Hepatocyte (in vitro differentiated cells): Measurements from ENCODE around the gene RABIF. TPM values are rescaled to one million over a fixed set of nuclear protein-coding genes. Genes with fewer than 3 reads are reported as not detected.

Experiments
- DNase-seq: peaks from one replicate; pipeline ENCODE4 v3.0.0-alpha.2; 2016; ENCODE audit warnings: low spot score
- H2AFZ ChIP-seq: fragments of 200-600 bp; sonication (generic); 2 replicates; pipeline ENCODE4 v1.6.0; 2016; ENCODE audit warnings: antibody characterized with exemption, mild to moderate bottlenecking
- H3K27ac ChIP-seq: fragments of 200-600 bp; sonication (generic); 2 replicates; pipeline ENCODE4 v1.5.1; 2016; ENCODE audit warnings: mild to moderate bottlenecking
- H3K27me3 ChIP-seq: fragments of 200-600 bp; sonication (generic); 2 replicates; pipeline ENCODE4 v1.6.1; 2016
- H3K36me3 ChIP-seq: fragments of 200-600 bp; sonication (generic); replicated peaks from 2 replicates; pipeline ENCODE4 v1.5.1; 2016; ENCODE audit warnings: low read depth; ENCODE audit not compliant: insufficient read depth
- H3K4me1 ChIP-seq: fragments of 200-600 bp; sonication (generic); 2 replicates; pipeline ENCODE4 v1.5.1; 2016; ENCODE audit warnings: mild to moderate bottlenecking, moderate library complexity; ENCODE audit not compliant: insufficient read depth
- H3K4me2 ChIP-seq: fragments of 200-600 bp; sonication (generic); 2 replicates; pipeline ENCODE4 v1.6.0; 2016
- H3K4me3 ChIP-seq: fragments of 200-600 bp; sonication (generic); 2 replicates; pipeline ENCODE4 v1.5.1; 2016; ENCODE audit warnings: mild to moderate bottlenecking
- H3K79me2 ChIP-seq: fragments of 200-600 bp; sonication (generic); 2 replicates; pipeline ENCODE4 v1.6.0; 2017; ENCODE audit warnings: mild to moderate bottlenecking
- H3K9me2 ChIP-seq: fragments of 200-600 bp; sonication (generic); replicated peaks from 2 replicates; pipeline ENCODE4 v1.6.0; 2017; ENCODE audit warnings: mild to moderate bottlenecking; ENCODE audit not compliant: insufficient read depth
- H3K9me3 ChIP-seq: fragments of 200-600 bp; sonication (generic); 2 replicates; pipeline ENCODE4 v1.5.1; 2016; ENCODE audit warnings: low read depth, mild to moderate bottlenecking
- H4K20me1 ChIP-seq: fragments of 200-600 bp; sonication (generic); 2 replicates; pipeline ENCODE4 v1.6.0; 2016; ENCODE audit warnings: mild to moderate bottlenecking; ENCODE audit not compliant: insufficient read depth, poor library complexity, severe bottlenecking
- EZH2 ChIP-seq: fragments of 200-600 bp; sonication (generic); IDR thresholded peaks from 2 replicates; pipeline ENCODE4 v1.6.1; 2016; ENCODE audit warnings: antibody characterized with exemption, mild to moderate bottlenecking, borderline replicate concordance
- EZH2phosphoT487 ChIP-seq: fragments of 200-600 bp; sonication (generic); IDR thresholded peaks from one replicate; pipeline ENCODE4 v1.6.1; 2018; ENCODE audit warnings: antibody characterized with exemption, mild to moderate bottlenecking, low read depth, moderate library complexity; ENCODE audit not compliant: unreplicated experiment, severe bottlenecking
- WGBS: methylation state at CpG from one replicate; pipeline ENCODE4 v1.1.6; 2016; ENCODE audit warnings: low lambda C conversion rate; ENCODE audit errors: missing lambda C conversion rate; 5-methylcytosine and 5-hydroxymethylcytosine counted together
- polyA plus RNA-seq: library from polyadenylated mRNA; unstranded; fragments of >200 nt; fragmentation: Nextera tagmentation; extraction: Ambion mirVana; gene quantifications from 2 replicates; pipeline ENCODE4 v1.2.1, GENCODE V29; 2016
- total RNA-seq: library from RNA; depleted of rRNA; stranded (reverse); fragments of >200 nt; gene quantifications from 2 replicates; pipeline ENCODE4 v1.2.3, GENCODE V29; 2014
- TF ChIP-seq, protein P1 (sequence below): fragments of 200-600 bp; sonication (generic); IDR thresholded peaks from 2 replicates; pipeline ENCODE4 v1.5.1; 2016; ENCODE audit warnings: antibody characterized with exemption, mild to moderate bottlenecking; ENCODE audit not compliant: poor library complexity

The RABIF gene
- total and polyA plus RNA-seq, 2 experiments from 2014 or later, result 6.1 to 13.6 TPM

DNA sequence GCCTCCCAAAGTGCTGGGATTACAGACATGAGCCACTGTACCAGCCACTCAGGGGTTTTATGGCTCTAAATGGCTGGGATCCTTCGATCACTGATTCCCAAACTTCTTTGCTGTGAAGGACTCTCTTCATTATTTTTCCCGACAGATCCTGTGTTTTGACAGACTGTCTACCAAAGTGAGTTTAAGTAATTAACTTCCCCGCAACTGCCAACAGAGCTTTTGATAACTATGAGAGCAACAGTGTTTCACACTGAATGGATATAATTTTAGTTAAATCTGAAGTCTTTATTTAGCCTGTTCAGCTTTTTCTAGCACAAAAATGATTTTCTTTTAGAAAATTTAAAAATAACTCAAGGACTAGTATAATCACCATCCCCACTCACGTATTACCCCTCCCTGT, 12.6 kb upstream of the RABIF start:
- H3K9me2 ChIP-seq, result no peaks in the 10 kb centered on the region
- H3K79me2 ChIP-seq, result no peaks in the 10 kb centered on the region
- WGBS, result 98% methylated on average over 4 of the region's 4 CpGs
- no peaks in the 10 kb centered on the region for H3K4me1 ChIP-seq
- H3K9me3 ChIP-seq, result no peaks in the 10 kb centered on the region
- H3K4me2 ChIP-seq, result no peak overlapping the region
- no peak overlapping the region for H2AFZ ChIP-seq
- no peak for DNase-seq
- TF ChIP-seq, protein P1, sequence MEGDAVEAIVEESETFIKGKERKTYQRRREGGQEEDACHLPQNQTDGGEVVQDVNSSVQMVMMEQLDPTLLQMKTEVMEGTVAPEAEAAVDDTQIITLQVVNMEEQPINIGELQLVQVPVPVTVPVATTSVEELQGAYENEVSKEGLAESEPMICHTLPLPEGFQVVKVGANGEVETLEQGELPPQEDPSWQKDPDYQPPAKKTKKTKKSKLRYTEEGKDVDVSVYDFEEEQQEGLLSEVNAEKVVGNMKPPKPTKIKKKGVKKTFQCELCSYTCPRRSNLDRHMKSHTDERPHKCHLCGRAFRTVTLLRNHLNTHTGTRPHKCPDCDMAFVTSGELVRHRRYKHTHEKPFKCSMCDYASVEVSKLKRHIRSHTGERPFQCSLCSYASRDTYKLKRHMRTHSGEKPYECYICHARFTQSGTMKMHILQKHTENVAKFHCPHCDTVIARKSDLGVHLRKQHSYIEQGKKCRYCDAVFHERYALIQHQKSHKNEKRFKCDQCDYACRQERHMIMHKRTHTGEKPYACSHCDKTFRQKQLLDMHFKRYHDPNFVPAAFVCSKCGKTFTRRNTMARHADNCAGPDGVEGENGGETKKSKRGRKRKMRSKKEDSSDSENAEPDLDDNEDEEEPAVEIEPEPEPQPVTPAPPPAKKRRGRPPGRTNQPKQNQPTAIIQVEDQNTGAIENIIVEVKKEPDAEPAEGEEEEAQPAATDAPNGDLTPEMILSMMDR, result no peak
- TF ChIP-seq EZH2phosphoT487 (no peak), EZH2 (no peak)
- no peaks in the 10 kb centered on the region for H3K27me3 ChIP-seq
- H4K20me1 ChIP-seq, result no peaks in the 10 kb centered on the region
- H3K36me3 ChIP-seq, result no peaks in the 10 kb centered on the region
- H3K27ac ChIP-seq, result no peak overlapping the region
- no peak overlapping the region for H3K4me3 ChIP-seq

DNA sequence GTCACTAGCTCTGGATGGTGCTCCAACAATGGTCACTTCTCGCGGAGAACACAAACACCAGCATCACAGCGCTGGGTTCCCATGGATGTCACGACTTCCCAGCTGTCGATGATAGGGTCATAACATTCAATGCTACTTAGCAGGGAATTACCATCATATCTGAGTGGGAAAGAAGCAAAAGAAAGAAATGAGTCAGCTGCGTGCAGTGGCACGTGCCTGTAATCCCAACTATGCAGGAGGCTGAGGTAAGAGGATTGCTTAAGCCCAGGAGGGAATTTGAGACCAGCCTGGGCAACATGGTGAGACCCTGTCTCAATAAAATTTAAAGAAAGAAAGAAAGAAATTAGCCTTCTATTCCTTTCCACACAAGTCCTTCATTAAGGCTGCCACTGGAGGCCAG, 3.6 kb upstream of the RABIF start:
- Histone ChIP-seq H3K27me3 (no peaks in the 10 kb centered on the region), H3K9me2 (no peaks in the 10 kb centered on the region), H3K79me2 (peaks cover 5% of the 10 kb centered on the region), H3K27ac (no peak overlapping the region), H4K20me1 (no peaks in the 10 kb centered on the region), H3K4me1 (peaks cover 5% of the 10 kb centered on the region), H3K4me3 (no peak overlapping the region), H3K36me3 (no peaks in the 10 kb centered on the region), H2AFZ (no peak overlapping the region), H3K4me2 (no peak overlapping the region), H3K9me3 (no peaks in the 10 kb centered on the region)
- DNase-seq, result no peak
- 96% methylated on average over 7 of the region's 7 CpGs for WGBS
- TF ChIP-seq, protein P1, result no peak
- TF ChIP-seq EZH2phosphoT487, result no peak

DNA sequence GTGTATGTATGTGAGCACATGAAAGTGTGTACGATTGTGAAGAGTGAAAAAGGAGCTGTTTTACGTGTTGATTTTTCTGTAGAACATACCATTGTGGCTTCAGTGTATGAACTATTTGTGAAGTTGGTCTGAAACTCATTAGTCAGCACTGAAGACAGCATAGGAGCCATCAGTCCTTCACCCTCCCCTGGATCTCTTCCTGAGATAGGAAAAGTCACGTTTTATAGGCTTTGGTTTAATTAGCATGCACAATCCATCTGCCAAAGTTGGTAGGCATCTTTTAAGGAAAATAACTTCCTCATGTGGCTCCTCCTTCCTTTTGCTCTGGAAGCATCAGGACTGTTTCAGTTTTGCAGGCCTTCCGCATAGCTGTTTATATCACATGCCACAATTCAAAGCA, 1.4 kb upstream of the RABIF start:
- DNase-seq, result no peak
- H3K27ac ChIP-seq, result no peak overlapping the region
- 93% methylated on average over 4 of the region's 4 CpGs for WGBS
- TF ChIP-seq EZH2 (no peak), EZH2phosphoT487 (no peak)
- TF ChIP-seq, protein P1, result no peak
- no peak overlapping the region for H3K4me3 ChIP-seq
- H4K20me1 ChIP-seq, result no peaks in the 10 kb centered on the region
- no peaks in the 10 kb centered on the region for H3K27me3 ChIP-seq
- H3K4me1 ChIP-seq, result peaks cover 5% of the 10 kb centered on the region
- peaks cover 24% of the 10 kb centered on the region for H3K79me2 ChIP-seq
- no peaks in the 10 kb centered on the region for H3K36me3 ChIP-seq
- H3K9me3 ChIP-seq, result no peaks in the 10 kb centered on the region
- H3K9me2 ChIP-seq, result no peaks in the 10 kb centered on the region
- H3K4me2 ChIP-seq, result no peak overlapping the region
- no peak overlapping the region for H2AFZ ChIP-seq

DNA sequence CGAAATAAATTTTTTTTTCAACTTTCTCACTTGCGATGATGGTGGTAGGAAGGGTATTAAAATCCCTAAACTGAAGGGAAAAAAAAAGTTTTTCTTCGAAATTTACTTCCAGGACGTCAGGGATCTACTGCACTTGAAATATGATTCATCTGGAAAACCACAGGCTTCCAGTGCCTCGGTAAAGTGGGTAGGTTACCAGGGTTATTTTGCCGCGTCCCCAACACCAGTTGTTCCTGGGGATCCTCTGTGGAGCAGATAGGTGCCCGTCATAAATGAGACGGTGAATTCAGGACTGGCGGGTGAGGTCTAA, 773 bp downstream of the RABIF start:
- Histone ChIP-seq H3K36me3 (no peaks in the 10 kb centered on the region), H2AFZ (peak overlapping the region; percentile 46), H3K27ac (peak overlapping the region; percentile 86), H3K27me3 (no peaks in the 10 kb centered on the region), H3K9me2 (no peaks in the 10 kb centered on the region), H3K4me2 (peak overlapping the region; percentile 84), H3K4me3 (peak overlapping the region; percentile 76), H4K20me1 (no peaks in the 10 kb centered on the region), H3K4me1 (peaks cover 5% of the 10 kb centered on the region), H3K79me2 (peaks cover 45% of the 10 kb centered on the region), H3K9me3 (no peaks in the 10 kb centered on the region)
- WGBS, result 6% methylated on average over 10 of the region's 10 CpGs
- DNase-seq, result no peak
- TF ChIP-seq EZH2phosphoT487, result no peak
